H1 (cell line): ENCODE data around the gene FAM177B. TPM values are rescaled to one million over a fixed set of nuclear protein-coding genes. Genes with fewer than 3 reads are reported as not detected.

Experiments
- CTCF ChIA-PET: fragments of 300-600 bp; sonication (Branson Sonifier 250); formaldehyde crosslinking; loops from one replicate; lab custom pipeline; 2021; ENCODE audit not compliant: partially characterized antibody; lab: Charles Lee
- POLR2A ChIA-PET: fragments of 300-600 bp; sonication (Branson Sonifier 250); formaldehyde crosslinking; loops from one replicate; lab custom pipeline; 2021; ENCODE audit warnings: inconsistent platforms; ENCODE audit not compliant: partially characterized antibody; lab: Charles Lee
- DNase-seq, 2 experiments: peaks; one replicate each; pipeline versions ENCODE4 v3.0.0 to v3.0.0-alpha.2; 2010 to 2022; ENCODE audit warnings: low spot score in 2 of 2, low read depth in 1 of 2, mixed read lengths in 1 of 2
- FAIRE-seq: peaks from 2 replicates; lab custom pipeline; 2011; peaks lifted over from hg19 to GRCh38; lab: Jason Lieb, UNC
- H2AFZ ChIP-seq: 2 replicates; pipeline ENCODE4 v1.8.1; 2012; ENCODE audit warnings: low read length, inconsistent platforms
- H2AK5ac ChIP-seq: 2 replicates; pipeline ENCODE4 v1.6.1; 2013; ENCODE audit warnings: low read depth, low read length
- H2BK120ac ChIP-seq: replicated peaks from 2 replicates; pipeline ENCODE3; 2013; ENCODE audit warnings: low read depth, low read length, inconsistent platforms
- H2BK12ac ChIP-seq: 2 replicates; pipeline ENCODE4 v1.6.1; 2013; ENCODE audit warnings: low read depth, low read length
- H2BK15ac ChIP-seq: 2 replicates; pipeline ENCODE4 v1.6.1; 2013; ENCODE audit warnings: low read length
- H2BK20ac ChIP-seq: 2 replicates; pipeline ENCODE4 v1.6.1; 2013; ENCODE audit warnings: low read length
- H2BK5ac ChIP-seq: 2 replicates; pipeline ENCODE4 v1.6.1; 2013; ENCODE audit warnings: low read depth, low read length
- H3K14ac ChIP-seq: 2 replicates; pipeline ENCODE4 v1.6.1; 2013; ENCODE audit warnings: inconsistent platforms; ENCODE audit not compliant: insufficient read length
- H3K18ac ChIP-seq: 2 replicates; pipeline ENCODE4 v1.6.1; 2013; ENCODE audit warnings: low read length; ENCODE audit errors: extremely low read depth
- H3K23ac ChIP-seq: 2 replicates; pipeline ENCODE4 v1.6.1; 2013; ENCODE audit warnings: inconsistent platforms; ENCODE audit not compliant: insufficient read length
- H3K23me2 ChIP-seq: 2 replicates; pipeline ENCODE4 v1.6.1; 2013; ENCODE audit warnings: low read depth, low read length
- H3K27ac ChIP-seq: 2 replicates; pipeline ENCODE4 v1.6.1; 2011; ENCODE audit warnings: low read depth, low read length, inconsistent platforms
- H3K27me3 ChIP-seq, 4 experiments: replicated peaks in 1 of 4; 1 replicate in 1 of 4; 2 replicates in 3 of 4; pipeline versions ENCODE4 v1.6.1 to v1.8.1; 2011 to 2013; ENCODE audit warnings: low read length in 3 of 4, mild to moderate bottlenecking in 3 of 4, inconsistent platforms in 2 of 4, mixed read lengths in 2 of 4, moderate library complexity in 1 of 4; ENCODE audit not compliant: control insufficient read depth in 3 of 4, insufficient read depth in 3 of 4; ENCODE audit errors: extremely low read depth in 1 of 4
- H3K36me3 ChIP-seq, 4 experiments: 2 replicates each; pipeline versions ENCODE4 v1.6.1 to v1.8.1; 2011 to 2013; ENCODE audit warnings: mild to moderate bottlenecking in 4 of 4, low read length in 3 of 4, moderate library complexity in 2 of 4, control low read depth in 1 of 4, inconsistent platforms in 1 of 4; ENCODE audit not compliant: insufficient read depth in 4 of 4, control insufficient read depth in 2 of 4
- H3K4ac ChIP-seq: replicated peaks from 2 replicates; pipeline ENCODE3; 2013; ENCODE audit warnings: low read length, low read depth, mixed read lengths, inconsistent platforms; ENCODE audit not compliant: insufficient read length
- H3K4me1 ChIP-seq, 4 experiments: replicated peaks in 1 of 4; 1 replicate in 1 of 4; 2 replicates in 3 of 4; pipeline versions ENCODE4 v1.6.1 to v1.8.1; 2011 to 2013; ENCODE audit warnings: low read length in 3 of 4, inconsistent platforms in 2 of 4, mixed read lengths in 1 of 4; ENCODE audit not compliant: insufficient read depth in 4 of 4, control insufficient read depth in 3 of 4
- H3K4me2 ChIP-seq, 2 experiments: 2 replicates each; pipeline versions ENCODE4 v1.6.1 to v1.8.1; 2011 to 2013; ENCODE audit warnings: low read depth in 2 of 2, low read length in 2 of 2, control low read depth in 1 of 2, inconsistent platforms in 1 of 2, mild to moderate bottlenecking in 1 of 2; ENCODE audit not compliant: insufficient read depth in 1 of 2
- H3K4me3 ChIP-seq, 4 experiments: fragments of 200-600, 300-600 bp in 1 of 4; sonication (generic), shearing (Covaris generic), sonication (Bioruptor Twin) in 1 of 4; 2 replicates each; pipeline versions ENCODE4 v1.5.1 to v1.8.1; 2011 to 2016; ENCODE audit warnings: low read length in 4 of 4, low read depth in 3 of 4, control low read depth in 2 of 4, inconsistent platforms in 2 of 4, mild to moderate bottlenecking in 2 of 4, mixed read lengths in 1 of 4, moderate library complexity in 1 of 4; ENCODE audit not compliant: insufficient read depth in 2 of 4; ENCODE audit errors: extremely low read depth in 1 of 4
- H3K56ac ChIP-seq: replicated peaks from 2 replicates; pipeline ENCODE3; 2013; ENCODE audit warnings: low read depth, mild to moderate bottlenecking, mixed read lengths, low read length, inconsistent platforms; ENCODE audit not compliant: insufficient read length
- H3K79me1 ChIP-seq: 2 replicates; pipeline ENCODE4 v1.6.1; 2013; ENCODE audit warnings: low read depth, low read length, control low read depth
- H3K79me2 ChIP-seq, 2 experiments: 2 replicates each; pipeline versions ENCODE4 v1.6.1 to v1.8.1; 2012 to 2013; ENCODE audit warnings: low read length in 2 of 2, mild to moderate bottlenecking in 2 of 2, inconsistent platforms in 1 of 2; ENCODE audit not compliant: insufficient read depth in 2 of 2, control insufficient read depth in 1 of 2
- H3K9ac ChIP-seq, 4 experiments: replicated peaks in 1 of 4; 1 replicate in 1 of 4; 2 replicates in 3 of 4; pipeline versions ENCODE4 v1.6.1 to v1.8.1; 2011 to 2013; ENCODE audit warnings: low read depth in 3 of 4, low read length in 3 of 4, control low read depth in 2 of 4, mild to moderate bottlenecking in 2 of 4, moderate library complexity in 2 of 4, inconsistent platforms in 1 of 4; ENCODE audit errors: extremely low read depth in 1 of 4
- H3K9me3 ChIP-seq, 2 experiments: 2 replicates each; pipeline versions ENCODE4 v1.6.1 to v1.8.1; 2012 to 2013; ENCODE audit warnings: mild to moderate bottlenecking in 2 of 2, moderate library complexity in 2 of 2, control low read depth in 1 of 2, inconsistent platforms in 1 of 2, low read depth in 1 of 2, low read length in 1 of 2, mixed read lengths in 1 of 2; ENCODE audit not compliant: insufficient read depth in 2 of 2
- H4K20me1 ChIP-seq, 2 experiments: replicated peaks in 1 of 2; 2 replicates each; pipeline versions ENCODE3 to v1.8.1; 2011 to 2013; ENCODE audit warnings: inconsistent platforms in 2 of 2, low read length in 2 of 2, mild to moderate bottlenecking in 1 of 2; ENCODE audit not compliant: insufficient read depth in 2 of 2, control insufficient read depth in 1 of 2
- H4K5ac ChIP-seq: 2 replicates; pipeline ENCODE4 v1.6.1; 2013; ENCODE audit warnings: low read length, low read depth, mixed read lengths, inconsistent platforms; ENCODE audit not compliant: insufficient read length
- H4K8ac ChIP-seq: 2 replicates; pipeline ENCODE4 v1.8.0; 2013; ENCODE audit warnings: mild to moderate bottlenecking, moderate library complexity, low read length, inconsistent platforms; ENCODE audit not compliant: insufficient read depth; ENCODE audit errors: extremely low read depth
- H4K91ac ChIP-seq: replicated peaks from 2 replicates; pipeline ENCODE3; 2013; ENCODE audit warnings: low read length, mixed read lengths, inconsistent platforms; ENCODE audit not compliant: insufficient read length
- SUZ12 ChIP-seq: fragments of 200-600 bp; sonication (generic); IDR thresholded peaks from 2 replicates; pipeline ENCODE4 v1.6.1; 2012; ENCODE audit warnings: mild to moderate bottlenecking, inconsistent platforms, low read length, moderate library complexity, mixed read lengths
- WGBS, 2 experiments: shearing (Covaris generic) in 1 of 2; methylation state at CpG; one replicate each; pipeline versions ENCODE4 v1.1.6 to v1.1.7; 2013 to 2015; ENCODE audit warnings: low lambda C conversion rate in 2 of 2, mixed read lengths in 2 of 2, inconsistent platforms in 1 of 2, low coverage in 1 of 2, missing lambda C conversion rate in 1 of 2; ENCODE audit not compliant: insufficient replicate concordance in 2 of 2, insufficient coverage in 1 of 2, insufficient read length in 1 of 2; ENCODE audit errors: extremely low coverage in 1 of 2, missing lambda C conversion rate in 1 of 2; 5-methylcytosine and 5-hydroxymethylcytosine counted together
- long read RNA-seq, 2 experiments: library from RNA in 1 of 2; library from capped mRNA in 1 of 2; stranded (forward); transcript quantifications; one replicate each; pipeline ENCODE4 v2.0.0, GENCODE V29; 2021; ENCODE audit warnings: inconsistent platforms in 1 of 2
- polyA minus RNA-seq, 3 experiments: library from RNA; depleted of rRNA, polyadenylated mRNA; stranded (reverse); fragments of >200 nt; gene quantifications; 1 replicate in 2 of 3; 2 replicates in 1 of 3; pipeline ENCODE4 v1.2.3, GENCODE V29; 2011
- polyA plus RNA-seq, 7 experiments: library from polyadenylated mRNA; depleted of rRNA in 3 of 7; stranded (reverse) in 5 of 7; unstranded in 2 of 7; fragments of >200 nt in 5 of 7; fragments of 200-250 nt in 2 of 7; gene quantifications; 1 replicate in 5 of 7; 2 replicates in 1 of 7; 4 replicates in 1 of 7; pipeline versions ENCODE4 v1.2.1 to v1.2.3, GENCODE V29; 2011 to 2013; ENCODE audit warnings: missing spikeins in 2 of 7, mixed read lengths in 2 of 7
- total RNA-seq: library from RNA; stranded (reverse); fragmentation: NEBNext Ultra II Directional; extraction: Animal tissue kit (Norgen Biotek cat#: 25700); gene quantifications from 2 replicates; pipeline ENCODE4 v1.2.1, GENCODE V29; 2021

The FAM177B gene
- total RNA-seq (not detected in 2 replicates), polyA plus RNA-seq (2011; rRNA removed) (0.06 and 0.11 TPM in 2 replicates), polyA minus RNA-seq (2011; rRNA and poly(A)+ RNA removed) (0.37 TPM in 1 of 2 replicates, not detected in the other)
- 0.06 TPM for polyA plus RNA-seq (2011; cell fraction: cytosol; rRNA removed)
- polyA plus RNA-seq (2011; cell fraction: nucleus; rRNA removed): not detected
- 0.12 to 0.37 TPM in 2 of 4 replicates, not detected in the others for polyA plus RNA-seq (2012, experiment 1 of 2)
- not detected for polyA plus RNA-seq (2012, experiment 2 of 2)
- polyA plus RNA-seq (2013, experiment 1 of 2): 0.08 TPM
- 0.02 TPM for polyA plus RNA-seq (2013, experiment 2 of 2)
- polyA minus RNA-seq (2011; cell fraction: cytosol; rRNA and poly(A)+ RNA removed): not detected
- not detected for polyA minus RNA-seq (2011; cell fraction: nucleus; rRNA and poly(A)+ RNA removed)
- long read RNA-seq, experiment 1: 0 reads
- long read RNA-seq, experiment 2: 0 reads

DNA sequence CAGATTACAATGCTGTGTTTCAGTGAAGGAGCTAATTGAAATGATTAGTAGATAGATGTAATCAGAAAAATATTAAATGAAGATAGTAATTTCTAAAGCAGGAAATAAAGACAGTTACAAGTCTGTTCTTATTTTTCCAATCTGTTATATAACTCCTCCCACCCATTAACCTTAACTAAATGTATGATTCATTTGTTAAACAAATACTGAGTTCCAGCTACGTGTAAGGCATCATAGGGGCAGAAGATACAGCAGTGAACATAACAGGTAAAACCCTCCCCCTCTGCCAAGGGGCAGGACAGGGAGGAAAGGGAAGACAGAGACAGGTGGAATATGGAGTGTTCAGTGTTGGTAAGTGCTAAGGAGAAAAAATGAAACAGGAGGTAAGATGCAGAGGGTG is at the start of gene FAM177B:
FAM177B (plus strand) TSS at position 231 of the 400 bp plus-strand sequence. CDS start 9,344 bp downstream, outside the sequence.
- Histone ChIP-seq H2BK5ac (0 out of 2 replicates have a peak within 1 kb of the TSS, but pooled peaks have one; percentile 66), H3K14ac (no peak within 1 kb of the TSS), H3K79me1 (no peaks in the 10 kb centered on the region), H3K23ac (no peak within 1 kb of the TSS), H3K23me2 (no peaks in the 10 kb centered on the region), H3K4me2 (peak within 1 kb of the TSS; percentile 36 to 47), H4K91ac (peak within 1 kb of the TSS; percentile 18), H3K79me2 (no peaks in the 10 kb centered on the region), H2AFZ (peak within 1 kb of the TSS; percentile 64), H2BK12ac (peak within 1 kb of the TSS; percentile 11; the same call in 1 of the 2 replicates), H3K27me3 (no peaks in the 10 kb centered on the region), H4K5ac (peak within 1 kb of the TSS; percentile 55), H2BK120ac (peak within 1 kb of the TSS; percentile 21), H3K4me1 (peaks cover 6 to 14% (median 11%) of the 10 kb centered on the region in 4 experiments; a peak in 6 of 7 replicates), H3K27ac (no peak within 1 kb of the TSS), H2AK5ac (no peak within 1 kb of the TSS), H3K4me3 (peak within 1 kb of the TSS in 1 of 4 experiments; percentile 18; a peak in 1 of 8 replicates), H3K18ac (peak within 1 kb of the TSS; percentile 55; the same call in 1 of the 2 replicates), H3K4ac (peak within 1 kb of the TSS; percentile 4), H4K8ac (no peak within 1 kb of the TSS), H2BK15ac (peak within 1 kb of the TSS; percentile 36; the same call in 1 of the 2 replicates), H3K9me3 (no peaks in the 10 kb centered on the region), H2BK20ac (peak within 1 kb of the TSS; percentile 40), H3K36me3 (peaks cover 0 to 23% (median 10%) of the 10 kb centered on the region in 4 experiments; a peak in 5 of 8 replicates), H4K20me1 (no peaks in the 10 kb centered on the region), H3K9ac (no peak within 1 kb of the TSS), H3K56ac (no peak within 1 kb of the TSS)
- no peak for FAIRE-seq
- 62% methylated on average over 1 of the region's 1 CpG; no CpG with 5 or more reads in 1 of the 2 experiments for WGBS, 2 experiments
- DNase-seq: no peak
- POLR2A ChIA-PET: interaction anchor here (0.6 to 1.6 kb wide), 3 partner anchors 13 to 267 kb away, joined by 3 to 5 read pairs (median 4); no protein-coding TSS in a partner anchor
- TF ChIP-seq SUZ12: no peak
- CTCF ChIA-PET: interaction anchor here (0.6 to 2.0 kb wide), 11 partner anchors 11 to 399 kb away, joined by 3 to 7 read pairs (median 4); no protein-coding TSS in a partner anchor
